HG02610 (cell line): Measurements from ENCODE around the gene SAMD5.

Experiments used
- ATAC-seq: cut with Tn5 transposase; IDR thresholded peaks from one replicate; pipeline ENCODE4 v1.9.1; 2021; ENCODE audit warnings: mild to moderate bottlenecking, moderate library complexity; ENCODE audit not compliant: unreplicated experiment

Gene SAMD5

GRCh38 chr6:147564556-147564955 is 56.1 kb downstream of the SAMD5 start:
- ATAC-seq = no peak

- no peak for ATAC-seq
Measured at GRCh38 chr6:147566244-147566898, 57.9 kb downstream of the SAMD5 start.

- ATAC-seq = no peak
Measured at GRCh38 chr6:147567141-147567805, 58.8 kb downstream of the SAMD5 start.

- no peak for ATAC-seq
Measured at GRCh38 chr6:147569788-147570187, 61.3 kb downstream of the SAMD5 start.

GRCh38 chr6:147570681-147571080 is 62.2 kb downstream of the SAMD5 start:
- no peak for ATAC-seq

- ATAC-seq = no peak
Measured at GRCh38 chr6:147577488-147577887, 69.0 kb downstream of the SAMD5 start.

- no peak for ATAC-seq
Measured at GRCh38 chr6:147578159-147578558, 69.7 kb downstream of the SAMD5 start.

- no peak for ATAC-seq
Measured at GRCh38 chr6:147578883-147579282, 70.4 kb downstream of the SAMD5 start.

- ATAC-seq = no peak
Measured at GRCh38 chr6:147579667-147580066, 71.2 kb downstream of the SAMD5 start.

GRCh38 chr6:147582991-147583390 is 74.5 kb downstream of the SAMD5 start:
- ATAC-seq = no peak

- ATAC-seq = no peak
Measured at GRCh38 chr6:147585256-147585655, 76.8 kb downstream of the SAMD5 start.

GRCh38 chr6:147586044-147586443 is 77.6 kb downstream of the SAMD5 start:
- no peak for ATAC-seq

- ATAC-seq = no peak
Measured at GRCh38 chr6:147587907-147588306, 79.4 kb downstream of the SAMD5 start.

GRCh38 chr6:147588469-147588868 is 80.0 kb downstream of the SAMD5 start:
- ATAC-seq = no peak

- no peak for ATAC-seq
Measured at GRCh38 chr6:147589739-147590250, 81.3 kb downstream of the SAMD5 start.

- no peak for ATAC-seq
Measured at GRCh38 chr6:147595961-147596360, 87.5 kb downstream of the SAMD5 start.

- ATAC-seq = no peak
Measured at GRCh38 chr6:147603392-147604081, 95.0 kb downstream of the SAMD5 start.

- no peak for ATAC-seq
Measured at GRCh38 chr6:147604373-147604772, 95.9 kb downstream of the SAMD5 start.

GRCh38 chr6:147611992-147612391 is 103.5 kb downstream of the SAMD5 start:
- no peak for ATAC-seq

GRCh38 chr6:147614501-147614900 is 106.0 kb downstream of the SAMD5 start:
- ATAC-seq = no peak

GRCh38 chr6:147615659-147616456 is 107.4 kb downstream of the SAMD5 start:
- no peak for ATAC-seq
